A549 (cell line): ENCODE data around the gene PRKAR2B. TPM values are rescaled to one million over a fixed set of nuclear protein-coding genes. Genes with fewer than 3 reads are reported as not detected.

ENCODE experiments used
- ATAC-seq, 2 experiments: fragments of 200-7000 bp in 1 of 2; fragments of >200 bp in 1 of 2; cut with Nextera tagmentation in 1 of 2; cut with Tn5 transposase in 1 of 2; 3 replicates each; pipeline versions ENCODE4 v1.8.0 to v1.9.1; 2018 to 2020; ENCODE audit warnings: mild to moderate bottlenecking in 1 of 2, moderate library complexity in 1 of 2
- CTCF ChIA-PET: fragments of 300-600 bp; sonication (Branson Sonifier 250); formaldehyde crosslinking; extraction: SDS; loops from one replicate; lab custom pipeline; 2021; ENCODE audit warnings: antibody characterized with exemption, inconsistent platforms; lab: Yijun Ruan, JAX
- POLR2A ChIA-PET: fragments of 350-600 bp; formaldehyde crosslinking; extraction: SDS; loops from one replicate; lab custom pipeline; 2021; ENCODE audit warnings: antibody characterized with exemption, inconsistent platforms; lab: Yijun Ruan, JAX
- DNase-seq, 2 experiments: peaks; one replicate each; pipeline versions ENCODE4 v3.0.0 to v3.0.0-alpha.2; 2011 to 2016; ENCODE audit warnings: low read depth in 1 of 2, low spot score in 1 of 2
- FAIRE-seq: peaks from 2 replicates; lab custom pipeline; 2011; peaks lifted over from hg19 to GRCh38; lab: Jason Lieb, UNC
- H3K27ac ChIP-seq, 2 experiments: fragments of >200 bp; sonication (Bioruptor Twin); formaldehyde crosslinking; 3 replicates each; pipeline ENCODE4 v1.5.1; 2016 to 2017
- H3K4me1 ChIP-seq: fragments of >200 bp; sonication (Bioruptor Twin); formaldehyde crosslinking; 3 replicates; pipeline ENCODE4 v1.6.1; 2016
- H3K4me2 ChIP-seq: fragments of >200 bp; sonication (Bioruptor Twin); formaldehyde crosslinking; 3 replicates; pipeline ENCODE4 v1.6.1; 2016
- H3K4me3 ChIP-seq: fragments of >200 bp; sonication (Bioruptor Twin); formaldehyde crosslinking; 3 replicates; pipeline ENCODE4 v1.5.1; 2016
- H3K9me3 ChIP-seq: fragments of >200 bp; sonication (Bioruptor Twin); formaldehyde crosslinking; 3 replicates; pipeline ENCODE4 v1.6.1; 2016
- EHF ChIP-seq: fragments of 250-450 bp; sonication (Bioruptor Pico); IDR thresholded peaks from 2 replicates; pipeline ENCODE4 v1.5.0; 2020; ENCODE audit warnings: mild to moderate bottlenecking
- EHMT2 ChIP-seq: fragments of 200-600 bp; sonication (generic); IDR thresholded peaks from 2 replicates; pipeline ENCODE4 v1.6.1; 2016; ENCODE audit warnings: antibody characterized with exemption, low read depth, mild to moderate bottlenecking, moderate library complexity
- FOSB ChIP-seq: fragments of 250-450 bp; sonication (Bioruptor Pico); IDR thresholded peaks from 2 replicates; pipeline ENCODE4 v1.5.0; 2020; ENCODE audit warnings: mild to moderate bottlenecking, moderate library complexity
- FOSL2 ChIP-seq, 2 experiments: fragments of 450-650 bp in 1 of 2; fragments of >200 bp in 1 of 2; sonication (Bioruptor Twin) in 1 of 2; formaldehyde crosslinking; IDR thresholded peaks; 2 replicates each; pipeline versions ENCODE4 v1.5.0 to v1.6.1; 2016 to 2020; ENCODE audit warnings: mild to moderate bottlenecking in 1 of 2, moderate library complexity in 1 of 2
- HMGXB4 ChIP-seq: fragments of 250-450 bp; sonication (Bioruptor Pico); IDR thresholded peaks from 2 replicates; pipeline ENCODE4 v1.5.0; 2021; ENCODE audit warnings: mild to moderate bottlenecking, moderate library complexity, borderline replicate concordance
- HOXA7 ChIP-seq: fragments of 250-450 bp; sonication (Bioruptor Pico); IDR thresholded peaks from 2 replicates; pipeline ENCODE4 v1.5.0; 2020; ENCODE audit warnings: mild to moderate bottlenecking, moderate library complexity
- MAFK ChIP-seq: fragments of 450-650 bp; IDR thresholded peaks from 2 replicates; pipeline ENCODE4 v1.6.1; 2014; ENCODE audit not compliant: partially characterized antibody
- POLR2A ChIP-seq: IDR thresholded peaks from 2 replicates; pipeline ENCODE4 v1.6.1; 2012; ENCODE audit warnings: mild to moderate bottlenecking, low read length
- RAD21 ChIP-seq, 2 experiments: fragments of >200 bp in 1 of 2; sonication (Bioruptor Twin) in 1 of 2; formaldehyde crosslinking in 1 of 2; IDR thresholded peaks in 1 of 2; conservative IDR thresholded peaks in 1 of 2; 2 replicates in 1 of 2; 3 replicates in 1 of 2; pipeline ENCODE4 v1.6.1; 2012 to 2018; ENCODE audit warnings: inconsistent platforms in 1 of 2
- RFX5 ChIP-seq: fragments of 450-650 bp; IDR thresholded peaks from 2 replicates; pipeline ENCODE4 v1.7.1; 2014; ENCODE audit warnings: antibody characterized with exemption, mild to moderate bottlenecking, moderate library complexity
- SMC3 ChIP-seq: fragments of >200 bp; sonication (Bioruptor Twin); formaldehyde crosslinking; IDR thresholded peaks from 3 replicates; pipeline ENCODE4 v1.6.1; 2018; ENCODE audit warnings: inconsistent platforms
- TFCP2L1 ChIP-seq: fragments of 250-450 bp; sonication (Bioruptor Pico); IDR thresholded peaks from 2 replicates; pipeline ENCODE4 v1.5.0; 2021; ENCODE audit warnings: mild to moderate bottlenecking
- ZFP36 ChIP-seq: fragments of 450-650 bp; IDR thresholded peaks from 2 replicates; pipeline ENCODE4 v1.6.1; 2014; ENCODE audit warnings: borderline replicate concordance; ENCODE audit not compliant: partially characterized antibody
- ZSCAN20 ChIP-seq: fragments of 250-450 bp; sonication (Bioruptor Pico); IDR thresholded peaks from 2 replicates; pipeline ENCODE4 v1.8.0; 2022; ENCODE audit warnings: mild to moderate bottlenecking, moderate library complexity
- WGBS: methylation state at CpG from one replicate; pipeline ENCODE4 v1.1.6; 2017; ENCODE audit errors: missing lambda C conversion rate; 5-methylcytosine and 5-hydroxymethylcytosine counted together
- polyA plus RNA-seq, 4 experiments: library from polyadenylated mRNA; depleted of rRNA in 3 of 4; stranded (reverse); fragments of >200 nt; fragmentation: RNase III in 1 of 4; extraction: RNeasy Plus Mini Kit Qiagen cat#74134 plus additional on column Dnase treatment in 1 of 4; gene quantifications; 2 replicates in 3 of 4; 3 replicates in 1 of 4; pipeline ENCODE4 v1.2.3, GENCODE V29; 2011 to 2017
- TF ChIP-seq, protein P1 (sequence below): fragments of >200 bp; sonication (Bioruptor Twin); formaldehyde crosslinking; IDR thresholded peaks from 3 replicates; pipeline ENCODE4 v1.5.1; 2016
- TF ChIP-seq, protein P2 (sequence below): fragments of 200-600 bp; sonication (generic); IDR thresholded peaks from 2 replicates; pipeline ENCODE4 v1.6.1; 2016; ENCODE audit warnings: antibody characterized with exemption, mild to moderate bottlenecking, moderate library complexity

PRKAR2B gene
- polyA plus RNA-seq, 2 of the 4 experiments (the other 2 are of a cell fraction) = 3.6 to 4.4 TPM

DNA sequence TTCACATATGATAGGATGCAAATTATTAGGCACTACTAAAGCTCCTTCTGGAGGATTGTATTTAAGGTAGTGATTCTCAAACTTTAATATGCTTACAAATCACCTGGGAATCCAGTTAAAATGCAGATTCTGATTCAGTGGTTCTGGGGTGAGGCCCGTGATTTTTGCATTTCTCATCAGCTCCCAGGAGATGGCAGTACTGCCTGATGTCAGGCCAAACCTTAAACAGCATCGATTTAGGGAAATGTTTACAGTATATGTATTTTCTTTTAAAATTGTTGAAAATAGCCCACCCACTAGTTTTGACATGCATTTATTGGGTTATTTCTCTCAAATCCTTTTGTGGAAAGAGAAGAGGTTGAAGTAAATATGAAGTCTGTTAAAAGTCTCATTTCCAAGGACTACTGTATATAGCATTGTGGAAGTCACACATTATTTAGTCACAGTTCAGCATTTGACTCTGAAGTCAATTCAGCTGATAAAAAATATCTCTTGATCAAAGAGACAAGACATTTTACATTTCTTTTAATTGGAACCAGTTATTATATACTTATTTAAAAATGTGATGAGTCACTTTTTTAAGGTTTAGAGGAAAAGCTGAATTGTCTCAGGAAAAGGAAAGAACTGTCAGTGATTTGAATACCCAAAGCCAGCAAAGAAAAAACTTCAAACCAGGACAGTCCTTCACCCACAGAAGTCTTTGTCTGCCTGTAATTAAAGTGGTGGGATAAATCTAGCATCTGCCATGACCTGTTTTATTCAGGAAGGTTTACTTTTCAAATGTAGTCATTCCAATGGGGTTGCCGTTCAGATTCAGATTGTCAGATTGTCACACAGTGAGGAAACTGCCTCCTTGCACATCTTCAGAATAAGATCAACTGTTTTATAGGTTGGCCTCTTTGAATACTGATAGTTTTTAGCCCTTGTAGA, 103.2 kb downstream of the PRKAR2B start:
- POLR2A ChIA-PET = interaction anchor here (1.4 to 1.8 kb wide), 2 partner anchors 21 to 355 kb away, joined by 3 to 10 read pairs; partner anchors contain the start of gene HBP1
- DNase-seq (peak; percentile 39 to 43), FAIRE-seq (peak; percentile 61), ATAC-seq (peak; percentile 90 to 95)
- peak overlapping the region; percentile 28 for H3K4me3 ChIP-seq
- 31% methylated on average over 3 of the region's 3 CpGs for WGBS
- CTCF ChIA-PET = interaction anchor here (0.6 to 7.7 kb wide), 33 partner anchors 9 to 731 kb away, joined by 3 to 163 read pairs (median 5); partner anchors contain the start of genes CBLL1 and HBP1
- H3K4me2 ChIP-seq = peak overlapping the region; percentile 68
- H3K4me1 ChIP-seq = peaks cover 5% of the 10 kb centered on the region; the same call in 1 of the 3 replicates
- peak overlapping the region; percentile 19 to 66; a peak in 5 of 6 replicates for H3K27ac ChIP-seq
- no peaks in the 10 kb centered on the region for H3K9me3 ChIP-seq
- no peak for TF ChIP-seq EHF (CRISPR knock-in tag)
- peak; percentile 66 to 70 for TF ChIP-seq RAD21 (conservative IDR thresholded peaks at IDR 0.05 in 1 of 2, IDR thresholded peaks at IDR 0.05 in 1 of 2)
- TF ChIP-seq HMGXB4 = no peak
- TF ChIP-seq, protein P1, sequence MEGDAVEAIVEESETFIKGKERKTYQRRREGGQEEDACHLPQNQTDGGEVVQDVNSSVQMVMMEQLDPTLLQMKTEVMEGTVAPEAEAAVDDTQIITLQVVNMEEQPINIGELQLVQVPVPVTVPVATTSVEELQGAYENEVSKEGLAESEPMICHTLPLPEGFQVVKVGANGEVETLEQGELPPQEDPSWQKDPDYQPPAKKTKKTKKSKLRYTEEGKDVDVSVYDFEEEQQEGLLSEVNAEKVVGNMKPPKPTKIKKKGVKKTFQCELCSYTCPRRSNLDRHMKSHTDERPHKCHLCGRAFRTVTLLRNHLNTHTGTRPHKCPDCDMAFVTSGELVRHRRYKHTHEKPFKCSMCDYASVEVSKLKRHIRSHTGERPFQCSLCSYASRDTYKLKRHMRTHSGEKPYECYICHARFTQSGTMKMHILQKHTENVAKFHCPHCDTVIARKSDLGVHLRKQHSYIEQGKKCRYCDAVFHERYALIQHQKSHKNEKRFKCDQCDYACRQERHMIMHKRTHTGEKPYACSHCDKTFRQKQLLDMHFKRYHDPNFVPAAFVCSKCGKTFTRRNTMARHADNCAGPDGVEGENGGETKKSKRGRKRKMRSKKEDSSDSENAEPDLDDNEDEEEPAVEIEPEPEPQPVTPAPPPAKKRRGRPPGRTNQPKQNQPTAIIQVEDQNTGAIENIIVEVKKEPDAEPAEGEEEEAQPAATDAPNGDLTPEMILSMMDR = peak; percentile 84
- TF ChIP-seq FOSB (CRISPR knock-in tag) = no peak
- TF ChIP-seq SMC3 = peak; percentile 71
- TF ChIP-seq MAFK = peak; percentile 24
- TF ChIP-seq FOSL2 (IDR thresholded peaks at IDR 0.05) = no peak
- TF ChIP-seq FOSL2 (CRISPR knock-in tag; IDR thresholded peaks at IDR 0.05) = peak; percentile 48; the same call in 1 of the 2 replicates
- no peak for TF ChIP-seq HOXA7

- FAIRE-seq = no peak
- H3K27ac ChIP-seq = no peak overlapping the region
- TF ChIP-seq RFX5 = no peak
- no peak for TF ChIP-seq ZFP36
- TF ChIP-seq POLR2A = no peak
- no peak for TF ChIP-seq HMGXB4
- no peak for TF ChIP-seq ZSCAN20
- no peak for TF ChIP-seq TFCP2L1 (CRISPR knock-in tag)
- TF ChIP-seq, protein P2, sequence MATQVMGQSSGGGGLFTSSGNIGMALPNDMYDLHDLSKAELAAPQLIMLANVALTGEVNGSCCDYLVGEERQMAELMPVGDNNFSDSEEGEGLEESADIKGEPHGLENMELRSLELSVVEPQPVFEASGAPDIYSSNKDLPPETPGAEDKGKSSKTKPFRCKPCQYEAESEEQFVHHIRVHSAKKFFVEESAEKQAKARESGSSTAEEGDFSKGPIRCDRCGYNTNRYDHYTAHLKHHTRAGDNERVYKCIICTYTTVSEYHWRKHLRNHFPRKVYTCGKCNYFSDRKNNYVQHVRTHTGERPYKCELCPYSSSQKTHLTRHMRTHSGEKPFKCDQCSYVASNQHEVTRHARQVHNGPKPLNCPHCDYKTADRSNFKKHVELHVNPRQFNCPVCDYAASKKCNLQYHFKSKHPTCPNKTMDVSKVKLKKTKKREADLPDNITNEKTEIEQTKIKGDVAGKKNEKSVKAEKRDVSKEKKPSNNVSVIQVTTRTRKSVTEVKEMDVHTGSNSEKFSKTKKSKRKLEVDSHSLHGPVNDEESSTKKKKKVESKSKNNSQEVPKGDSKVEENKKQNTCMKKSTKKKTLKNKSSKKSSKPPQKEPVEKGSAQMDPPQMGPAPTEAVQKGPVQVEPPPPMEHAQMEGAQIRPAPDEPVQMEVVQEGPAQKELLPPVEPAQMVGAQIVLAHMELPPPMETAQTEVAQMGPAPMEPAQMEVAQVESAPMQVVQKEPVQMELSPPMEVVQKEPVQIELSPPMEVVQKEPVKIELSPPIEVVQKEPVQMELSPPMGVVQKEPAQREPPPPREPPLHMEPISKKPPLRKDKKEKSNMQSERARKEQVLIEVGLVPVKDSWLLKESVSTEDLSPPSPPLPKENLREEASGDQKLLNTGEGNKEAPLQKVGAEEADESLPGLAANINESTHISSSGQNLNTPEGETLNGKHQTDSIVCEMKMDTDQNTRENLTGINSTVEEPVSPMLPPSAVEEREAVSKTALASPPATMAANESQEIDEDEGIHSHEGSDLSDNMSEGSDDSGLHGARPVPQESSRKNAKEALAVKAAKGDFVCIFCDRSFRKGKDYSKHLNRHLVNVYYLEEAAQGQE = no peak
- no peak for TF ChIP-seq EHMT2
- ATAC-seq = no peak
- 86% methylated on average over 2 of the region's 2 CpGs for WGBS
- peaks cover 5% of the 10 kb centered on the region; the same call in 1 of the 3 replicates for H3K4me1 ChIP-seq
- no peak overlapping the region for H3K4me3 ChIP-seq
- ChIA-PET CTCF (interaction anchor here (0.6 to 7.7 kb wide), 18 partner anchors 8 to 1004 kb away, joined by 3 to 163 read pairs (median 6); partner anchors contain the start of gene HBP1), POLR2A (interaction anchor here (0.8 kb wide), 1 partner anchor 595 kb away, joined by 3 read pairs; no protein-coding TSS in a partner anchor)
- no peak for DNase-seq
- no peak overlapping the region for H3K4me2 ChIP-seq
- H3K9me3 ChIP-seq = no peaks in the 10 kb centered on the region
Measured at GRCh38 chr7:107148721-107149120, 104.2 kb downstream of the PRKAR2B start.
